Activated T-cell treated with anti-CD3 and anti-CD28 coated beads, Interleukin-2, amount 50 U/mL, for 24 hours (primary cell): ENCODE measurements around the gene BBS9.

Source experiments
- DNase-seq: peaks from one replicate; pipeline ENCODE4 v3.0.0-alpha.2; 2020
- H3K27ac Mint-ChIP-seq: 2 replicates; pipeline ENCODE4 v1.8.0; 2020; ENCODE audit warnings: mild to moderate bottlenecking, mixed read lengths
- H3K27me3 Mint-ChIP-seq: 2 replicates; pipeline ENCODE4 v1.8.0; 2020; ENCODE audit warnings: mixed read lengths
- H3K36me3 Mint-ChIP-seq: 2 replicates; pipeline ENCODE4 v1.8.0; 2020; ENCODE audit warnings: low read depth, mixed read lengths
- H3K4me1 Mint-ChIP-seq: 2 replicates; pipeline ENCODE4 v1.8.0; 2020; ENCODE audit warnings: low read depth, mixed read lengths
- H3K4me3 Mint-ChIP-seq: 2 replicates; pipeline ENCODE4 v1.8.0; 2020; ENCODE audit warnings: mild to moderate bottlenecking, moderate library complexity, mixed read lengths
- H3K9me3 Mint-ChIP-seq: 2 replicates; pipeline ENCODE4 v1.8.0; 2020; ENCODE audit warnings: mixed read lengths

The BBS9 gene

GRCh38 chr7:33578881-33579672, 449.7 kb downstream of the BBS9 start:
- no peak overlapping the region for H3K4me3 Mint-ChIP-seq

GRCh38 chr7:33579673-33579960, 450.3 kb downstream of the BBS9 start:
- Mint-ChIP-seq H3K27ac (no peak overlapping the region), H3K4me3 (no peak overlapping the region), H3K36me3 (peaks cover 17% of the 10 kb centered on the region), H3K9me3 (peaks cover 7% of the 10 kb centered on the region), H3K27me3 (no peaks in the 10 kb centered on the region), H3K4me1 (no peaks in the 10 kb centered on the region)
- no peak for DNase-seq

More at GRCh38 chr7:33578881-33579672, 449.7 kb downstream of the BBS9 start:
- Mint-ChIP-seq H3K4me1 (no peaks in the 10 kb centered on the region), H3K27ac (no peak overlapping the region), H3K9me3 (peaks cover 7% of the 10 kb centered on the region), H3K36me3 (peaks cover 21% of the 10 kb centered on the region), H3K27me3 (no peaks in the 10 kb centered on the region)
- DNase-seq, result no peak

GRCh38 chr7:33581236-33581635, 451.9 kb downstream of the BBS9 start:
- Mint-ChIP-seq H3K27ac (no peak overlapping the region), H3K4me3 (no peak overlapping the region), H3K9me3 (peaks cover 2% of the 10 kb centered on the region), H3K4me1 (no peaks in the 10 kb centered on the region), H3K36me3 (peaks cover 4% of the 10 kb centered on the region), H3K27me3 (no peaks in the 10 kb centered on the region)
- DNase-seq, result no peak

- no peak for DNase-seq
- H3K4me3 Mint-ChIP-seq, result no peak overlapping the region
- no peak overlapping the region for H3K27ac Mint-ChIP-seq
- H3K27me3 Mint-ChIP-seq, result no peaks in the 10 kb centered on the region
- no peaks in the 10 kb centered on the region for H3K4me1 Mint-ChIP-seq
- H3K9me3 Mint-ChIP-seq, result no peaks in the 10 kb centered on the region
- peaks cover 2% of the 10 kb centered on the region for H3K36me3 Mint-ChIP-seq
These were observed 452.7 kb downstream of the BBS9 start for GRCh38 chr7:33582104-33582503.

GRCh38 chr7:33582533-33582932, 453.2 kb downstream of the BBS9 start:
- Mint-ChIP-seq H3K27ac (no peak overlapping the region), H3K9me3 (no peaks in the 10 kb centered on the region), H3K27me3 (no peaks in the 10 kb centered on the region), H3K4me3 (no peak overlapping the region), H3K4me1 (no peaks in the 10 kb centered on the region), H3K36me3 (no peaks in the 10 kb centered on the region)
- DNase-seq, result no peak

- Mint-ChIP-seq H3K36me3 (no peaks in the 10 kb centered on the region), H3K4me3 (no peak overlapping the region), H3K27me3 (no peaks in the 10 kb centered on the region), H3K27ac (no peak overlapping the region), H3K9me3 (no peaks in the 10 kb centered on the region), H3K4me1 (no peaks in the 10 kb centered on the region)
- DNase-seq, result no peak
These were observed 460.5 kb downstream of the BBS9 start for GRCh38 chr7:33589911-33590310.

GRCh38 chr7:33590916-33591315, 461.6 kb downstream of the BBS9 start:
- H3K4me3 Mint-ChIP-seq, result no peak overlapping the region
- no peaks in the 10 kb centered on the region for H3K36me3 Mint-ChIP-seq
- no peaks in the 10 kb centered on the region for H3K27me3 Mint-ChIP-seq
- no peak for DNase-seq
- H3K9me3 Mint-ChIP-seq, result no peaks in the 10 kb centered on the region
- no peak overlapping the region for H3K27ac Mint-ChIP-seq
- H3K4me1 Mint-ChIP-seq, result no peaks in the 10 kb centered on the region

GRCh38 chr7:33591490-33591889, 462.1 kb downstream of the BBS9 start:
- Mint-ChIP-seq H3K9me3 (no peaks in the 10 kb centered on the region), H3K27me3 (no peaks in the 10 kb centered on the region), H3K4me1 (no peaks in the 10 kb centered on the region), H3K27ac (no peak overlapping the region), H3K4me3 (no peak overlapping the region), H3K36me3 (no peaks in the 10 kb centered on the region)
- no peak for DNase-seq

- Mint-ChIP-seq H3K9me3 (no peaks in the 10 kb centered on the region), H3K4me1 (no peaks in the 10 kb centered on the region), H3K36me3 (no peaks in the 10 kb centered on the region), H3K27ac (no peak overlapping the region), H3K4me3 (no peak overlapping the region), H3K27me3 (no peaks in the 10 kb centered on the region)
- no peak for DNase-seq
These were observed 463.4 kb downstream of the BBS9 start for GRCh38 chr7:33592718-33593117.

- no peak overlapping the region for H3K4me3 Mint-ChIP-seq
- H3K27me3 Mint-ChIP-seq, result no peaks in the 10 kb centered on the region
- DNase-seq, result no peak
- H3K9me3 Mint-ChIP-seq, result no peaks in the 10 kb centered on the region
- H3K4me1 Mint-ChIP-seq, result no peaks in the 10 kb centered on the region
- H3K36me3 Mint-ChIP-seq, result no peaks in the 10 kb centered on the region
- H3K27ac Mint-ChIP-seq, result no peak overlapping the region
These were observed 464.2 kb downstream of the BBS9 start for GRCh38 chr7:33593611-33594010.

GRCh38 chr7:33596686-33597085, 467.3 kb downstream of the BBS9 start:
- no peak overlapping the region for H3K4me3 Mint-ChIP-seq
- H3K9me3 Mint-ChIP-seq, result no peaks in the 10 kb centered on the region
- H3K36me3 Mint-ChIP-seq, result no peaks in the 10 kb centered on the region
- H3K27ac Mint-ChIP-seq, result no peak overlapping the region
- no peaks in the 10 kb centered on the region for H3K27me3 Mint-ChIP-seq
- no peaks in the 10 kb centered on the region for H3K4me1 Mint-ChIP-seq
- no peak for DNase-seq

- no peaks in the 10 kb centered on the region for H3K9me3 Mint-ChIP-seq
- no peaks in the 10 kb centered on the region for H3K36me3 Mint-ChIP-seq
- no peak overlapping the region for H3K4me3 Mint-ChIP-seq
- H3K27ac Mint-ChIP-seq, result no peak overlapping the region
- no peaks in the 10 kb centered on the region for H3K27me3 Mint-ChIP-seq
- no peak for DNase-seq
- no peaks in the 10 kb centered on the region for H3K4me1 Mint-ChIP-seq
These were observed 467.8 kb downstream of the BBS9 start for GRCh38 chr7:33597181-33597580.

GRCh38 chr7:33601101-33601500, 471.7 kb downstream of the BBS9 start:
- Mint-ChIP-seq H3K36me3 (peaks cover 11% of the 10 kb centered on the region), H3K4me3 (no peak overlapping the region), H3K9me3 (no peaks in the 10 kb centered on the region), H3K27me3 (no peaks in the 10 kb centered on the region), H3K4me1 (no peaks in the 10 kb centered on the region), H3K27ac (no peak overlapping the region)
- no peak for DNase-seq

GRCh38 chr7:33601884-33602283, 472.5 kb downstream of the BBS9 start:
- H3K27ac Mint-ChIP-seq, result no peak overlapping the region
- H3K4me3 Mint-ChIP-seq, result no peak overlapping the region
- H3K4me1 Mint-ChIP-seq, result no peaks in the 10 kb centered on the region

GRCh38 chr7:33604056-33604455, 474.7 kb downstream of the BBS9 start:
- H3K27me3 Mint-ChIP-seq, result no peaks in the 10 kb centered on the region
- H3K4me3 Mint-ChIP-seq, result no peak overlapping the region
- H3K27ac Mint-ChIP-seq, result no peak overlapping the region
- H3K36me3 Mint-ChIP-seq, result peaks cover 14% of the 10 kb centered on the region
- H3K4me1 Mint-ChIP-seq, result no peaks in the 10 kb centered on the region
- no peaks in the 10 kb centered on the region for H3K9me3 Mint-ChIP-seq
- DNase-seq, result no peak

More at GRCh38 chr7:33601884-33602283, 472.5 kb downstream of the BBS9 start:
- no peak for DNase-seq
- Mint-ChIP-seq H3K36me3 (peaks cover 13% of the 10 kb centered on the region), H3K27me3 (no peaks in the 10 kb centered on the region), H3K9me3 (no peaks in the 10 kb centered on the region)

- Mint-ChIP-seq H3K36me3 (peaks cover 24% of the 10 kb centered on the region), H3K4me3 (no peak overlapping the region), H3K27me3 (no peaks in the 10 kb centered on the region), H3K4me1 (no peaks in the 10 kb centered on the region), H3K27ac (no peak overlapping the region), H3K9me3 (peaks cover 11% of the 10 kb centered on the region)
- no peak for DNase-seq
These were observed 481.6 kb downstream of the BBS9 start for GRCh38 chr7:33610918-33611317.
